B cell (primary cell): ENCODE measurements around the gene RIMBP2. TPM values are rescaled to one million over a fixed set of nuclear protein-coding genes. Genes with fewer than 3 reads are reported as not detected.

Experiments used
- ATAC-seq: fragments of 200-7000 bp; cut with Tn5 transposase; one replicate; pipeline ENCODE4 v1.10.0; 2021; ENCODE audit warnings: low read depth, mild to moderate bottlenecking, moderate number of reproducible peaks, moderate library complexity
- CTCF ChIA-PET: fragments of 350-600 bp; sonication (Branson Sonifier 250); formaldehyde crosslinking; loops from one replicate; lab custom pipeline; 2021; ENCODE audit warnings: antibody characterized with exemption, inconsistent platforms; lab: Charles Lee
- POLR2A ChIA-PET: fragments of 350-600 bp; sonication (Branson Sonifier 250); formaldehyde crosslinking; loops from one replicate; lab custom pipeline; 2021; ENCODE audit warnings: antibody characterized with exemption; lab: Charles Lee
- DNase-seq: peaks from one replicate; pipeline ENCODE4 v3.0.0; 2013
- H2AFZ ChIP-seq: 2 replicates; pipeline ENCODE4 v1.6.1; 2012; ENCODE audit warnings: mild to moderate bottlenecking, low read depth, low read length; ENCODE audit not compliant: insufficient read depth, poor library complexity, severe bottlenecking
- H3K27ac ChIP-seq, 2 donors: 1 replicate in 1 of 2; 2 replicates in 1 of 2; pipeline ENCODE4 v1.5.1; 2012 to 2013; ENCODE audit warnings: low read length in 2 of 2, mild to moderate bottlenecking in 2 of 2, moderate library complexity in 1 of 2
- H3K27me3 ChIP-seq, 4 experiments: fragments of 200-600 bp in 1 of 4; sonication (generic) in 1 of 4; replicated peaks in 1 of 4; 1 replicate in 2 of 4; 2 replicates in 2 of 4; pipeline versions ENCODE4 v1.6.1 to v1.7.0; 2013 to 2016; ENCODE audit warnings: low read length in 3 of 4, mild to moderate bottlenecking in 2 of 4, mixed read lengths in 1 of 4, moderate library complexity in 1 of 4; ENCODE audit not compliant: insufficient read depth in 4 of 4, control insufficient read depth in 3 of 4; ENCODE audit errors: control extremely low read depth in 1 of 4
- H3K36me3 ChIP-seq, 2 experiments: replicated peaks in 1 of 2; 1 replicate in 1 of 2; 2 replicates in 1 of 2; pipeline versions ENCODE4 v1.6.1 to v1.7.1; 2013; ENCODE audit warnings: low read length in 1 of 2; ENCODE audit not compliant: insufficient read depth in 2 of 2, control insufficient read depth in 1 of 2; ENCODE audit errors: control extremely low read depth in 1 of 2, extremely low read depth in 1 of 2
- H3K4me1 ChIP-seq, 2 donors: fragments of 200-600 bp in 1 of 2; sonication (generic) in 1 of 2; 1 replicate in 1 of 2; 2 replicates in 1 of 2; pipeline versions ENCODE4 v1.5.1 to v1.6.1; 2013 to 2017; ENCODE audit warnings: low read length in 2 of 2; ENCODE audit not compliant: control insufficient read depth in 2 of 2, insufficient read depth in 2 of 2
- H3K4me2 ChIP-seq: replicated peaks from 2 replicates; pipeline ENCODE3; 2012; ENCODE audit warnings: mild to moderate bottlenecking, low read depth, low read length; ENCODE audit not compliant: poor library complexity, severe bottlenecking
- H3K4me3 ChIP-seq, 5 experiments: fragments of 200-600 bp in 1 of 5; sonication (generic) in 1 of 5; 1 replicate in 3 of 5; 2 replicates in 2 of 5; pipeline versions ENCODE4 v1.5.1 to v1.7.0; 2011 to 2016; ENCODE audit warnings: low read length in 4 of 5, mild to moderate bottlenecking in 4 of 5, low read depth in 2 of 5, control low read depth in 1 of 5, moderate library complexity in 1 of 5; ENCODE audit not compliant: insufficient read depth in 1 of 5; ENCODE audit errors: control extremely low read depth in 1 of 5, extremely low read depth in 1 of 5
- H3K79me2 ChIP-seq: fragments of 200-600 bp; sonication (generic); one replicate; pipeline ENCODE4 v1.6.0; 2016; ENCODE audit warnings: low read length; ENCODE audit not compliant: control insufficient read depth, insufficient read depth
- H3K9ac ChIP-seq: fragments of 200-600 bp; sonication (generic); 2 replicates; pipeline ENCODE4 v1.6.1; 2017; ENCODE audit warnings: mild to moderate bottlenecking, low read length, moderate library complexity
- H3K9me3 ChIP-seq, 3 donors: one replicate each; pipeline versions ENCODE4 v1.6.1 to v1.7.1; 2013; ENCODE audit warnings: low read length in 2 of 3; ENCODE audit not compliant: control insufficient read depth in 2 of 3, insufficient read depth in 1 of 3; ENCODE audit errors: control extremely low read depth in 1 of 3
- H4K20me1 ChIP-seq: 2 replicates; pipeline ENCODE4 v1.6.0; 2012; ENCODE audit warnings: mild to moderate bottlenecking, low read length; ENCODE audit not compliant: insufficient read depth, control insufficient read depth, poor library complexity, severe bottlenecking
- H3K27ac Mint-ChIP-seq: one replicate; pipeline ENCODE4 v1.8.0; 2021; ENCODE audit warnings: mixed read lengths
- H3K27me3 Mint-ChIP-seq: one replicate; pipeline ENCODE4 v1.8.0; 2021; ENCODE audit warnings: mixed read lengths
- H3K4me1 Mint-ChIP-seq: one replicate; pipeline ENCODE4 v1.8.0; 2021; ENCODE audit warnings: mixed read lengths
- H3K4me3 Mint-ChIP-seq: one replicate; pipeline ENCODE4 v1.8.0; 2021; ENCODE audit warnings: mixed read lengths
- H3K9me3 Mint-ChIP-seq: one replicate; pipeline ENCODE4 v1.8.0; 2022; ENCODE audit warnings: mixed read lengths; ENCODE audit not compliant: insufficient read depth
- EZH2 ChIP-seq: IDR thresholded peaks from 2 replicates; pipeline ENCODE4 v1.6.1; 2012; ENCODE audit warnings: borderline replicate concordance, low read depth, mild to moderate bottlenecking, moderate library complexity, low read length; ENCODE audit not compliant: insufficient read depth, poor library complexity, severe bottlenecking
- WGBS: methylation state at CpG from one replicate; pipeline ENCODE4 v1.1.5; 2013; ENCODE audit warnings: missing lambda C conversion rate; ENCODE audit not compliant: insufficient coverage; 5-methylcytosine and 5-hydroxymethylcytosine counted together
- intact Hi-C: fragments of 100-400 bp; cut with micrococcal nuclease; formaldehyde crosslinking; loops from one replicate; pipeline ENCODE4 v1.10.0; 2022
- polyA plus RNA-seq: library from polyadenylated mRNA; depleted of rRNA; stranded (reverse); fragments of >200 nt; gene quantifications from 2 replicates; pipeline ENCODE4 v1.2.3, GENCODE V29; 2012
- total RNA-seq, 2 donors: library from RNA; stranded (reverse); fragments of 120-200 nt in 1 of 2; gene quantifications; 1 replicate in 1 of 2; 2 replicates in 1 of 2; pipeline versions ENCODE4 v1.2.3 to v1.2.4, GENCODE V29; 2013 to 2022
- TF ChIP-seq, protein P1 (sequence below): fragments of 200-600 bp; IDR thresholded peaks from one replicate; pipeline ENCODE4 v1.8.0; 2022; ENCODE audit warnings: antibody characterized with exemption, mild to moderate bottlenecking

Gene RIMBP2
- total and polyA plus RNA-seq, 2 donors (not counting 1 experiment from before 2014, with no cell fraction given), result not detected

GRCh38 chr12:130487636-130488357 lies 228.3 kb downstream of the RIMBP2 start:
- intact Hi-C loops, result no loop called here
- no peaks in the 10 kb centered on the region for H3K79me2 ChIP-seq
- no peak overlapping the region for H3K9ac ChIP-seq
- peaks cover 0 to 20% (median 0%) of the 10 kb centered on the region in 3 donors for H3K9me3 ChIP-seq
- Mint-ChIP-seq H3K4me1 (no peaks in the 10 kb centered on the region), H3K9me3 (no peaks in the 10 kb centered on the region), H3K4me3 (no peak overlapping the region), H3K27ac (no peak overlapping the region), H3K27me3 (no peaks in the 10 kb centered on the region)
- H4K20me1 ChIP-seq, result no peaks in the 10 kb centered on the region
- H3K4me2 ChIP-seq, result no peak overlapping the region
- CTCF ChIA-PET, result no interaction called here
- H3K4me1 ChIP-seq, result no peaks in the 10 kb centered on the region
- DNase-seq (no peak), ATAC-seq (no peak)
- no peaks in the 10 kb centered on the region for H3K36me3 ChIP-seq
- TF ChIP-seq EZH2, result no peak
- no peak overlapping the region for H3K4me3 ChIP-seq
- no peak overlapping the region for H3K27ac ChIP-seq
- H2AFZ ChIP-seq, result no peak overlapping the region
- POLR2A ChIA-PET, result no interaction called here
- WGBS, result 85% methylated on average over 9 of the region's 11 CpGs
- no peaks in the 10 kb centered on the region for H3K27me3 ChIP-seq

DNA sequence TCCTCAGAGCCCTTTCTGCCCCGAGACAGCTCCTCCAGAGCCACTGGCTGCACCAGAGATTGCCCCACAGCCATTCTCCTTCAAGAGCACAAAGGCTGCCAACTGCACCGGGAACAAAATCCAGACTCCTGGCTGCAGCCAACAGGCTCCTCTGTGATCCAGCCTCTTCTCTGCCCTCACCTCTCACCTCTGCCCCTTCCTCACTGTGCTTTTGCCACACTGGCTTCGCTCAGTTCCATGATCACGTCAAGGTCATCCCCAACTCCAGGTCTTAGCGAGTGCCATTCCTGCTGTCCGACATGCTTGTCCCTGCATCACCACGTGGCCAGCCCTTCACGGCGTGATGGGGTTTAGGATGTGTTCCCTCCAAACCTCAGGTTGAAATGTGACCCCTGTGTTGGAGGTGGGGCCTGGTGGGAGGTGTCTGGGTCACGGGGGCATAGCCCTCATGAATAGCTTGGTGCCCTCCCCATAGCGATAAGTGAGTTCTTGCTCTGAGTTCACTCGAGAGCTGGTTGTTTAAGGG lies 229.1 kb downstream of the RIMBP2 start:
- Histone ChIP-seq H3K9me3 (peaks cover 0 to 18% (median 0%) of the 10 kb centered on the region in 3 donors), H3K4me3 (no peak overlapping the region), H3K4me1 (no peaks in the 10 kb centered on the region), H3K79me2 (no peaks in the 10 kb centered on the region), H3K27ac (no peak overlapping the region), H4K20me1 (no peaks in the 10 kb centered on the region), H3K36me3 (no peaks in the 10 kb centered on the region), H3K9ac (no peak overlapping the region), H3K4me2 (no peak overlapping the region), H3K27me3 (no peaks in the 10 kb centered on the region), H2AFZ (no peak overlapping the region)
- Mint-ChIP-seq H3K4me3 (no peak overlapping the region), H3K9me3 (no peaks in the 10 kb centered on the region), H3K27ac (no peak overlapping the region), H3K4me1 (no peaks in the 10 kb centered on the region), H3K27me3 (no peaks in the 10 kb centered on the region)
- ChIA-PET CTCF (no interaction called here), POLR2A (no interaction called here)
- no peak for DNase-seq
- intact Hi-C loops, result no loop called here
- ATAC-seq, result no peak
- TF ChIP-seq EZH2, result no peak
- TF ChIP-seq, protein P1, sequence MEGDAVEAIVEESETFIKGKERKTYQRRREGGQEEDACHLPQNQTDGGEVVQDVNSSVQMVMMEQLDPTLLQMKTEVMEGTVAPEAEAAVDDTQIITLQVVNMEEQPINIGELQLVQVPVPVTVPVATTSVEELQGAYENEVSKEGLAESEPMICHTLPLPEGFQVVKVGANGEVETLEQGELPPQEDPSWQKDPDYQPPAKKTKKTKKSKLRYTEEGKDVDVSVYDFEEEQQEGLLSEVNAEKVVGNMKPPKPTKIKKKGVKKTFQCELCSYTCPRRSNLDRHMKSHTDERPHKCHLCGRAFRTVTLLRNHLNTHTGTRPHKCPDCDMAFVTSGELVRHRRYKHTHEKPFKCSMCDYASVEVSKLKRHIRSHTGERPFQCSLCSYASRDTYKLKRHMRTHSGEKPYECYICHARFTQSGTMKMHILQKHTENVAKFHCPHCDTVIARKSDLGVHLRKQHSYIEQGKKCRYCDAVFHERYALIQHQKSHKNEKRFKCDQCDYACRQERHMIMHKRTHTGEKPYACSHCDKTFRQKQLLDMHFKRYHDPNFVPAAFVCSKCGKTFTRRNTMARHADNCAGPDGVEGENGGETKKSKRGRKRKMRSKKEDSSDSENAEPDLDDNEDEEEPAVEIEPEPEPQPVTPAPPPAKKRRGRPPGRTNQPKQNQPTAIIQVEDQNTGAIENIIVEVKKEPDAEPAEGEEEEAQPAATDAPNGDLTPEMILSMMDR, result no peak
- 87% methylated on average over 12 of the region's 12 CpGs for WGBS
